Measurements from ENCODE around the gene MLKL. TPM values are rescaled to one million over a fixed set of nuclear protein-coding genes. Genes with fewer than 3 reads are reported as not detected.
"Not testable (repeated sequence)": the region's sequence is repeated elsewhere in the genome, so short reads cannot be mapped to it uniquely, and the experiment has no call there.

The MLKL gene
- total RNA-seq, 4 donors from 2014 or later = 18.4 to 47.9 (median 31.9) TPM

GRCh38 chr16:74654536-74655050 is 46.1 kb downstream of the MLKL start:
- DNase-seq (ENCODE audit: low spot score) = no peak
- no peak for ATAC-seq (ENCODE audit: low FRiP score)
- TF ChIP-seq, protein P1, sequence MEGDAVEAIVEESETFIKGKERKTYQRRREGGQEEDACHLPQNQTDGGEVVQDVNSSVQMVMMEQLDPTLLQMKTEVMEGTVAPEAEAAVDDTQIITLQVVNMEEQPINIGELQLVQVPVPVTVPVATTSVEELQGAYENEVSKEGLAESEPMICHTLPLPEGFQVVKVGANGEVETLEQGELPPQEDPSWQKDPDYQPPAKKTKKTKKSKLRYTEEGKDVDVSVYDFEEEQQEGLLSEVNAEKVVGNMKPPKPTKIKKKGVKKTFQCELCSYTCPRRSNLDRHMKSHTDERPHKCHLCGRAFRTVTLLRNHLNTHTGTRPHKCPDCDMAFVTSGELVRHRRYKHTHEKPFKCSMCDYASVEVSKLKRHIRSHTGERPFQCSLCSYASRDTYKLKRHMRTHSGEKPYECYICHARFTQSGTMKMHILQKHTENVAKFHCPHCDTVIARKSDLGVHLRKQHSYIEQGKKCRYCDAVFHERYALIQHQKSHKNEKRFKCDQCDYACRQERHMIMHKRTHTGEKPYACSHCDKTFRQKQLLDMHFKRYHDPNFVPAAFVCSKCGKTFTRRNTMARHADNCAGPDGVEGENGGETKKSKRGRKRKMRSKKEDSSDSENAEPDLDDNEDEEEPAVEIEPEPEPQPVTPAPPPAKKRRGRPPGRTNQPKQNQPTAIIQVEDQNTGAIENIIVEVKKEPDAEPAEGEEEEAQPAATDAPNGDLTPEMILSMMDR (IDR thresholded peaks at IDR 0.05) = no peak

- ATAC-seq (ENCODE audit: low FRiP score); DNase-seq (ENCODE audit: low spot score): not testable (repeated sequence)
Measured at GRCh38 chr16:74652883-74653282, 47.8 kb downstream of the MLKL start.

GRCh38 chr16:74652249-74652648 is 48.4 kb downstream of the MLKL start:
- TF ChIP-seq, protein P1 (IDR thresholded peaks at IDR 0.05) = no peak

DNA sequence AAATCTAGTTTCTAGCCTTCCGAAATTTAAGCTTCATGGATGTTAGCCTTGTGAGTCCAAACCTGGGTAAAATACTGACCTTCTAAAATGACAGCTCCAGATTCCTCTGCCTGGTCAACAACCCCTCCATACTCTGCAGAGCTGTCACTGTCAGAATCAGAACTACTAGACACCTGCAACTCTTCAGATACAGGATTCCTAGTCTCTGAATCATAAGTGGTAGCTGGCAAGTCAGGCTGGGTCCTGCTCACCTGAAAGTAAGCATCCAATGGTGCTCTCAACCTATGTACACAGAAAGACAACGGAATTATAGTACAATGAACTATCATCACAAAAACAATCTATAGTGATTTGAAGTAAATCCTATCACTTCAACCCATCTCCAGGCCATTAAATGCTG is 48.8 kb downstream of the MLKL start:
- TF ChIP-seq, protein P1 (IDR thresholded peaks at IDR 0.05) = no peak
- no peak for ATAC-seq (ENCODE audit: low FRiP score)

More at GRCh38 chr16:74652249-74652648, 48.4 kb downstream of the MLKL start:
- no peak for ATAC-seq (ENCODE audit: low FRiP score)
- DNase-seq (ENCODE audit: low spot score) = no peak

GRCh38 chr16:74650966-74651567 is 49.6 kb downstream of the MLKL start:
- TF ChIP-seq, protein P1 (IDR thresholded peaks at IDR 0.05) = no peak
- no peak for DNase-seq (ENCODE audit: low spot score)
- ATAC-seq (ENCODE audit: low FRiP score) = no peak

More for the DNA sequence above, 48.8 kb downstream of the MLKL start:
- DNase-seq (ENCODE audit: low spot score) = no peak

DNA sequence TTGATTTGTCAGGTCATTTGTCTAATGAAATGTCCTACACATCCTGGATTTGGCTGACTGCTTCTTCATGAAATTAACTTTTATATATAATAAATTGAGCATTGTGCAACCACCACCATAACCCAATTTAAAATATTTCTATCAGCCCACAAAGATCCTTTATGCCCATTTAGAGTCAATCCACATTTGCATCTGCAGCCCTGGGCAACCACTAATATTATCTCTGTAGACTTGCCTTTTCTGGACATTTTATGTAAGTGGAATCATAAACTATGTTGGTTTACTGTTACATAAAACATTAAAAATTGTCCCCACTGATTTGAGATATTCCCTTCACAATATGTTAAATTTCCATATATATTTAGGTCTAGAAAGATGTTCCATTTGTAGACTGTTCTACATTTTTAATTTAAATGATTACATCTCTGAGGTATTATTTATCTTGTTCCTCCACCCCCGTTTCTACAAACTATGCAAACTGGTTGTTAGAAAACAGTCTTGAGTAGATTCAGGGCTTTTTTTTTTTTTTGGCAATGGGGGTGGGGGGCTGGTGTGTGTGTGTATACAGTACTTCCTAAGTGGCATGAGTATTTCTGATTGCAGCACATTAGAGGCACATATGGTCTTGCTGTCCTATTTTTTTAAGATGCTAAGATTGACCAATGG is 50.7 kb downstream of the MLKL start:
- ATAC-seq (ENCODE audit: low FRiP score) (no peak), DNase-seq (ENCODE audit: low spot score) (no peak)
- TF ChIP-seq, protein P1 (IDR thresholded peaks at IDR 0.05) = no peak

DNA sequence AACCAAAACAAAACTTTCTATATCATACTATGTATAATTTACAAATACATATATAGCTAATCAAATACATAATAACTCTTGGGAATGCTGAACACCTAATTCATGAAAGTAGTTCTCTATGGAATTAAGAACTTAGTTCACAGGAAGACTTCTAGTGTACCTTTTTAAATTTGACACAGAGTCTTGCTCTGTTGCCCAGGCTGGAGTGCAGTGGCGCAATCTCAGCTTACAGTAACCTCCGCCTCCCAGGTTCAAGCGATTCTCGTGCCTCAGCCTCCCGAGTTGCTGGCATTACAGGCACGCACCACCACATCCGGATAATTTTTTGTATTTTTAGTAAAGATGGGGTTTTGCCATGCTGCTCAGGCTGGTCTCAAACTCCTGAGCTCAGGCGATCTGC is 58.7 kb downstream of the MLKL start:
- DNase-seq (ENCODE audit: low spot score) (no peak), ATAC-seq (ENCODE audit: low FRiP score) (no peak)
- TF ChIP-seq, protein P1 (IDR thresholded peaks at IDR 0.05) = no peak

Data from omental fat pad (tissue), 4 donors.